GM19438 (cell line): ENCODE data around the gene EPB41L2.
"Not testable (repeated sequence)": the region's sequence is repeated elsewhere in the genome, so short reads cannot be mapped to it uniquely, and the experiment has no call there.

Experiments used
- ATAC-seq: cut with Tn5 transposase; IDR thresholded peaks from one replicate; pipeline ENCODE4 v1.9.1; 2021; ENCODE audit warnings: low read depth; ENCODE audit not compliant: unreplicated experiment

EPB41L2 gene

DNA sequence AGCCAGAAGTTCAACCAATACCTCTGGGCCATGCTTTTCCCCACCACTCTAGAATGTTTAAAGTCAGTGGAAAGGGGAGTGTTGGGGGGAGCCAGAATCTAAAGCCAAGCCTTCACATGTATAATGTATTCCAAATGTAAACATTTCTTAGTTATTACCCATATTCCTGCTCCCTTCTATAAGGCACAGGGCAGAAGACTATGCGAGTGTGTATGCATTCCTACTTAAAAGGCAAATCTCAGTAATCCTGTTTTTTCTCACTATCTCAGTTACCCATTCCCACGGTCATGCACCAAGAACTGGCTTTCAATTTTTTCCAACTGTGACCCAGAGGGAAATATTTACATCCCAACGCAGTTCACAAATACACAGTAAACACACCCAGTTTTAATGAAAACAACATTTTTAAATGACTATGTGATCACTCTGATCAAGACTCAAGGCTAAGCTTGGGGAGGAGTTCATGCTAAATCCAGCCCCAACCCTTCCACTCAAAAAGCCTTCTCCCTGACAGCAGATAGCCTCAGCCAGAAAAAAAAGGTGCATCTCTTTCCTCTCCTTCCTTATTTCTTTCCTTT, 57.5 kb downstream of the EPB41L2 start:
- no peak for ATAC-seq

DNA sequence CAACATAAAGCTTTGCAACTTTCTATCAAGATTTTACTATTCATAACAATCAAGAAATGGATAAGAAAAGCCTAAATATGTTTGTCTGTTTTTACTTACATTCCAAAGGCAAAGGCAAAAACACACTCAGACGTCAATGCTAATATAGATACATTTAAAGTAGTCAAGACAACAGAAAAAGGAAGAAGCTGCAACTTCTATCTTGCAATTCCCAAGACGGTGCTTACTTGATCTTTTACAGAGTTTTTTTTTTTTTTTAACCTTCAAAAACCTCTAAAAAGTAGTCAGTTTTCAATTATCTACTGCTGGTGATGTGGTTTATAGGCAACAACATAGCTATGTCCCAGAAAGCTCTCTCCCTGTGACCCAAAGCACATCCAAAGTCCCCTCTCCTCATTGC, 58.1 kb downstream of the EPB41L2 start:
- ATAC-seq, result no peak

DNA sequence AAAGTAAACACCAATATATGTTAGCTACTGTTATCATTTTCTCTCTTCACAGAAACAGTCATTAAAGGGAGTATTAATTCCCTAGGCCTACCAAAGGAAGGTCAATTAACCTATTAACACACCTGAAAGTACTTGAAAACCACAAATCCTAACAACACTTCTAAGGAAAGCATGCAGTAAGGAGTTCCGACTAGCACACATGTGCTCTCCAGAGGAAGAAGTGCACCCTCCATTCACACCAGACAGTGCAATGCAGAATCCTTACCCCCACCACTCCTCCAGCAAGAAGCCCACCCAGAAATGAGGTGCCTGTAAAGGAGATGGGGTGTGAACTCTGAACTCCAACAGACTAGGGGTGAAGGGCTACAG, 58.7 kb downstream of the EPB41L2 start:
- no peak for ATAC-seq

DNA sequence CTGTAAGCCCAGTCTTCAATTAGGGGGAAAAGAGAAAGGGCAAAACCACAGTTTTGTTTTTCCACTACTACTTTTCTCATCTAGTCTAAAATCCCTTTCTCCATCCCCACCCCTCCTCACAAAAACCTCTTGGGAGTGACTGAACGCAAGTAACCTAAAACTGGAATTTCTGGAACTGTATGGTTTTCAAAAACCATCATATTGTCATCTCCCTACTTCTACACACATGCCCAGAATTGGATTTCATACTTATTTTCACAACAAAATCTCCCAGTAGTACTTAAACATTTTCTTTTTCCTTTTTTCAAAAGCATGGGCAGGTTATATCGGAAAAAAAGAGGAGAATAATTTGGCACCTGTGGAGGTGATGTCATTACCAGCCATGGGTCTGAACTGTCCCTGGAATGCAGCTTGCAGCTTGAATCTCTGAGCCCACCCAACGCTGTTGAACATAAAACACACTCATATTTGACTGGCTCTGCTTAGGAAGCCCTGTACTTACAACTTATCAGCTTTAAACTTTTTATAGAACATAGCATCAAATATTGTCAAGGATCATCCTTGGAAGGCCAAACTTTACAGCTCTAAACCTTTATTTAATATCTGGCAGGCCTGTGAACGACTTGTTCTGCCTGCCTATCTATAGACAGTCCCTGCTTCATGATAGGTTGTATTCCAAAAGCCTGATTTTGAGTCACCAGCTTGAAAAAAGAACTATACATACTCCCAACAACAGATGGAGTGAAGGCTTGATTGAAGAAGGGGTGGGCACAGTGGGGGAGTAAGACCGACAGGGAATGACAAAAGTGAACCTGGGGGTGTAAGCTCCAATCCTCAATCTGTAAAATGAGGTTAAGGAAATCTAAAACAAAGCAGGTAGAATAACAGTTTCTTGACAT, 59.3 kb downstream of the EPB41L2 start:
- no peak for ATAC-seq

DNA sequence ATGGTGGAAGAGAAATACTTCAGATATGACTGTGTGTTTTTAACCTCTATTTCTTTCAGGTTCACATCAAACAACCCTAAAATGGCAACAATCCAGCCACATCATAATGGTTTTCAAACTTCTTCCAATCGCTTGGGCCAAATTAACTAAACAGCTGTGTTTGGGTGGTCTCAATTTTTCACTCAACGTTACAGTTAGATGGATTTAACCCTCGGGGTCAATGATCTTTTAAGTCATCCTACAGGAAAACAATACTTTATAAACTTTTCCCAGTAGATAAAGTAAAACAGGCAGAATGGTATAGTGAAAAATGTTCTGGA, 60.4 kb downstream of the EPB41L2 start:
- no peak for ATAC-seq

DNA sequence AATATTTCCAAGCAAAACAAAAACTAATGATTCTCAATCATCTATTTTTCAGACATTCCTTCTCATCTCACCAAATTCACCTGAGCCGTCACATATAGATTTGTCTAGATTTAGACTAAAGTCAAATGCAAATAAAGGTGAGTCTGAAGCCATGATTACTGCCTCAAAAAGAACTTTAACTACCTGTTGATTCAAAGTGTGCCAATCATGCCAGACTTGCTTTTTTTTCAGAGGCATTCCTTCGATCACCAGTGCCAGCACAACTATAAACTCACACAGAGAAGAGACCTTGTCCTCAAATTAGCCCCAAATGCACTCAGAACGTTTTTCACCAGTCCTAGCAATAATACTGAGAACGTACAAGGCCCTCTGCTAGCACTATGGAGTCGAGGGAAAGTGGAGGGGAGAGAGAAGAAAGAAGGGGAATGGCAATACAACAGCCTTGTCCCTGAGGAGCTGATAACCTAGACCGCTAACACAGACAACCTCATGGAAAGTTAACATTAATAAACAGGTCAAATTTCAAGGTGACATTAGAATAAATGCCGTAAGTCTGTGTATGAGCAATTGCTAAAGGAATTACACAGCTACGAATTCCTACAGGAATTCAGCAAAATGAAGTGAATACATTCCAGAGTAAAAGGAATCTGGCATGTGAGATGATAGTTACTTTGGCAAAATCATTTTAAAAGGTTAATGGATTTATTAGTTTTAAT, 60.9 kb downstream of the EPB41L2 start:
- no peak for ATAC-seq

DNA sequence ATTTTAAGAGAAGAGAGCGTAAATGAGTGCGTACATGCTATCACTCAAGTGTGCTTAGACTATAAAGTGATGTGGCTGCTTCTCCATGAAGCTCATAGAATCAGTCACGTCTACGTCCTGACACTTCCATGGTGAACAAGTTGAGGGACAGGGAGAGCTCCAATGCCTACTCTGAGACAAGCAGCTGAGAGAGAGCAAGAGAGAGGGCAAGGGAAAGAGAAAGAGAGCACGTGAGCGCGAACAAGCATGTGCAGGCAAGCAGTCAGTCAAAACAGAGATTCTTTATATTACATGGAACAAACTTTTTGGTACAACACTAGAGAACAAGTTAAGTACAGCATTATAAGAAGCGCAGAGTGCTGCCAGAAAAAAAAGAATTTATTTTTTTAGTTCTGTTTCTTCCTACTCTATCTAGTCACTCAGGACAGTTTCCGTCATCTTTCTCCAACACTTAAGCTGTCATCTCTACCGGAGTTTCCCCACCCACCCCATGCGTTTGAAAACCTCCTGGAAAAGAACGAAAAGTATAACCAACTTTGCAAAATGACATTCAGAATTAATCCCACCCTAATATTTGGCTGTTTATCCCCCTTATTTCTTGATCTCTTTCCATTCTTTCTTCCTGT, 61.8 kb downstream of the EPB41L2 start:
- ATAC-seq, result no peak

DNA sequence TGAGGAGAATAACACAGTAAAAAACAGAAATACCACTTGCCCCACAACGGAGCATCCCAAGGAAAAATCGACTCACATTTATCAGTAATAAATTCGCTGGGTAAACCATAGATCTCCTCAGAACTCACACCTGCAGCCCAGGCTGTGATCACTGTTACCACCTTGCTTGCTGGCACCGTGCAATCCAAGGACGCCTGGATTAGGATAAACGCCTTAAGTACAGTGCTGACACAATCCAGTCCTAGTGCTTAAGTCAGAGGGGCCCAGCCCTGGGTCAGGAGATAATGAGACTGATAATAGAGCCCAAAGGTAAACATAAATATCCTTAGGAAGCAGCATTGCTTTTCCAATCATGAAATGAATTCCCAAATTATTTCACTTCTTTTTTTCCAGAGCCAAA, 62.5 kb downstream of the EPB41L2 start:
- ATAC-seq, result no peak

DNA sequence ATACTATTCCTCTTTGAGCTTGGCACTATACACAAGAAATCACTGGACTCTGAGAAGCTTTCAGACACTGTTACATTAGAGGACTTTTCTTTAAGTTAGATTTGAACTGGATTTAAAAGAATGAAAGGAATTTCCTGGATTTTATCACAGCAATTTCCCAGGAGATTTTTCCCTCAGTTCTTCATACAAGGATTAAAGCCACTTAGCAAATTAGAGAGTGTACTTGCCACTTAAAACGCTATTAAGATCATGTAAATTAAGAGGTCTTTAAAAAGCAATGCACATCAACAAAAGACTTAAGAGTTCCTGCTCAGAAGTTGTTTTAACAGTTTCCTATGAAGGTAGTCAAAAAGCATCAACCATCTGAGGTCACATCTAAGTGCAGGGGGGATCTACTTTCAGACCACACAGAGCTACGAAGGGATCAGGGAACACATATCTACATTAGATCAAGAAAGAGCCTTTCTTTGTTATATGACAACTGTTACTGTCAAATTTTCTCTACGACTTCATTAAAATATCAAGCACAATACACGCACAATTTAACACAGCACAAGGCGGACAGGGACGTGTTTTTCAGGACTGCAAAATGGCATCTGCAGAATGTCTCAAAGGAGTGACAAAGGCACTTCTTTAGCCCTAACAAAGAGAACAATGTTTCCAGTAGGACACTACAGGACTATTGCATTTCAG, 65.8 kb downstream of the EPB41L2 start:
- ATAC-seq, result no peak

DNA sequence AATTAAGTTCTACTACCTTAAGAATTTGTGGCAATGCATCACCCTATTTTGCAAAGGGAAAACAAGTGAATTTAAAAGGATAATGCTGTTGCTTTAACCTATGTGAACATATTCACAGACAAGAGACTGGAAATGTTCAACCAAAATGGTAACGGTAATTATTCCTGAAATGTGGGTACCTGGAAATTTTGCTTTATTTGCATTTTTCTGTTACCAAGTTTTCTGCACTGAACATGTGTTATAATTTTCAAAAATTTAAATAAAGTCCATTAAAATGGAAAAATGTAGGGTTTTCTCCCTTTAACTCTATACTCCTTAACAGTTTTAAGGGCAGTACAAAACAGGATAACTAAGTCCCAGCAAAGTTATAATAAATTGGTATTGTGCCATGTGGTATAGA, 66.4 kb downstream of the EPB41L2 start:
- no peak for ATAC-seq

DNA sequence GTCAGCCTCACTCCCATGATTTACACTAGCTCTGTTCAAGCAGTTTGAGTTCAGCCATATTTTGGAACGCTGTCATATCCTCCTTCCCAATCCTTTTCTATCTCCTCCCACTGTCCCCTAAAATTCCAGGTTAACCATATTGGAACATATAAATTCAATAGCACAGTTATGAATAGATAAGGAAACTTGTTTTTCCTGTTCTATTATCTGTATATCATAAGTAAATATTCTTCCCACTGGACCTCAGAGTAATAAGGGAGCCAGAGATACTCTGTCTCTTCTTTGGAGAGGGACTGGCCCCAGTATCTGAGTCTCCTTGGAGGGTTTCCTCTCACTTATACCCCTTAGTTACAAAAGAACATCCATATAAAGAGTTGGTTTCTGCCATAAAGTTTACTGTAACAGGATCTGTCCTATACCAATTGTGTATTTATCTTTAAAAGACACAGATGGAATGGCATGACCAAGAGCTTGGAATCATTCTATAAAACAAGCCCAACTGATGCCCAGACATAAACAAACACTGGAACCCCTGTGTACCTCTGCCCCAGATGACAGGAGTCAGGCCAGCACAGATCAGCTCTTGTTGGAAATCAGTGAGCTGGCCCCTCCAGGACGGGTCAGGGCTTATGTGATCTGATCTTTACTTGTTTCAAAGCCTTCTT, 67.1 kb downstream of the EPB41L2 start:
- ATAC-seq, result no peak

DNA sequence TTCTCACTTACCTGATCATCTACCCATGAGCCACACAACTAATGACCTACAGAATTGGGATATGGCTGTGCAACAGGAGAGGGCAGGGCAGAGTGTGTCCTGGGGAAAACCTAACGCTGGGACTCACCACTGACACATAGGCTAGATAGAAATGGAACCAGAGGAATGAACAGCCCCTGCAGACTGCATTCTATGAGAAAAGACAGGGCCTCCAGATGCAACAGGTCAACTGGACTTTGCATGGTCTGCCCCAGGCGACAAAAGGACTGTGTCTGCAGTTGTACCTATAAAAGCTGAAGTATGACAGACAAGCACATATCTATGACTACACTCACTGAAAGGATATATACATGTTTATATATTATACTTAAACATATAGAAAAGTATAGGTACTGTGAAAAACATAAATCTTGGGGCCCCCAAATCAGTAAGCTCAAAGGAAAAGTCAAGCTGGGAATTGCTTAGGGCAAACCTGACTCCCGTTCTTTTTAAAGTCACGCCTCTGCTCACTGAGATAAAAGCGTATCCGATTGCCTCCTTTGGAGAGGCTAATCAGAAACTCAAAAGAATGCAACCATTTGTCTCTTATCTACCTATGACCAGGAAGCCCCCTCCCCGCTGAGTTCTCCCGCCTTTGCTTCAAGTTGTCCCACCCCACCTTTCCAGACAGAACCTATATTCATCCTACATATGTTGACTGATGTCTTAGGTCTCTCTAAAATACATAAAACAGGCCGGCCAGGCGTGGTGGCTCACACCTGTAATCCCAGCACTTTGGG, 68.5 kb downstream of the EPB41L2 start:
- no peak for ATAC-seq

DNA sequence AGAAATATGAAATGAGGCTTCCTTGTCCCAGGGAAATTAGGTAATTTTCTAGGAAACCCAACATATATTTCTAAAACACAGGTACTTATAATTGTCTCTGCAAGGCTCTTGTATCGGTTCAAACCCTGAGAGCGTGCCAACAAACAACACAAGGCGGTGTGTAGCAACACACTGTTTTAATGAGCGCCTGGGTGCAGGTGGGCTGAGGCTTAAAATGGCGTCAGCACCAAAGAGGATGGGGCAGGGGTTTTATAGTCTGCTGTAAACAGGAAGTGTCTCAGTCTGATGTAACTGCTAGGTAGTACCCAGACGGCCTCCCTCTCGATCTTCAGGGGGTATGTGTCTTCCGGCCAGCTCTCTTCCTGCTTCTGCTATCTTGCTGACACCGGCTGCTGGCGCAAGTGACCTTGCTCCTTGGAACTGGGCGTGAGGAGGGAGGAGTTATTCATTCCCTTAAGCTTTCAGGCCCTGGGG, 69.7 kb downstream of the EPB41L2 start:
- ATAC-seq, result no peak

DNA sequence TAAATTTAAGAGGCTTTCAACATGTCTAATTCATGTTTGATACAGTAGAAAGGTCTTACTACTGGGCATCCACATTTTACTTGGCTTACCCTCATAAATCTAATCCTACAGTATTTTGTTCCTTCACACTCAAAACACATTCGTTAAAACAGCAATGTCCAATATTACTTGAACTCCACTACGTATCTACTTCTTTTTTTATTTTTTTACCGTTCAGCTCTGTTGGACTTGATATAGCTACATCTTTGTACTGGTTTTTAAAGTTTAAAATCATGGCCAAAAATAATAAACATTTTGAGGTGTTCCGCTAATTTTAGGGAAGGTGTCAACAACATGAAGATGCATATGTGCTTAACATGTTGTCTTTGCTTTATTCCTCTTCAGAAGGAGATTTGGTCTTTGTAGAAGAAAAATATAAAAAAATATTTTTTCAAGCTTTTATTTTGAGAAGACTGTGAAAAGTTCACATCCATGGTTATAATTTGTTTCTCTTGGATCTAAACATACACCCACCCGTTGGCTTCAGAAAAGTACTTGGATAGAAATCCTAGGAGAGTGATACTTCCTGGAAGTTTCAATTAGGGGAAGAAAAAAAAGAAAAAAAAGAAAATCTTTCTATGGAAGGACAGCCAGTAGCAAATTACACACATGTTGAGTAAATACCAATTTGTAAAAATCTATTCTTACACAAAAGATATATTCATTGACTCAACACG, 71.5 kb downstream of the EPB41L2 start:
- ATAC-seq, result no peak

DNA sequence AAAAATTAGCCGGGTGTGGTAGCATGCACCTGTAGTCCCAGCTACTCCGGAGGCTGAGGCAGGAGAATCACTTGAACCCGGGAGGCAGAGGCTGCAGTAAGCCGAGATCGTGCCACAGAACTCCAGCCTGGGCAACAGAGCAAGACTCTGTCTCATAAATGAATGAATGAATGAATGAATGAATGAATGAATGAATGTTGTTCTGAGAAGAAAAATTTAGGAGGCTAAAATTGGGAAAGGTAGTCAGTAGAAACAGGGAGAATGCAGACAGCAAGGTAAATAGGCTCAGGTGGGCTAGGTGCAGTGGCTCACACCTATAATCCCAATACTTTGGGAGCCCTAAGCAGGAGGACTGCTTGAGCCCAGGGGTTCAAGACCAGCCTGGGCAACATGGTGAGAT, 75.5 kb downstream of the EPB41L2 start:
- ATAC-seq, result not testable (repeated sequence)

DNA sequence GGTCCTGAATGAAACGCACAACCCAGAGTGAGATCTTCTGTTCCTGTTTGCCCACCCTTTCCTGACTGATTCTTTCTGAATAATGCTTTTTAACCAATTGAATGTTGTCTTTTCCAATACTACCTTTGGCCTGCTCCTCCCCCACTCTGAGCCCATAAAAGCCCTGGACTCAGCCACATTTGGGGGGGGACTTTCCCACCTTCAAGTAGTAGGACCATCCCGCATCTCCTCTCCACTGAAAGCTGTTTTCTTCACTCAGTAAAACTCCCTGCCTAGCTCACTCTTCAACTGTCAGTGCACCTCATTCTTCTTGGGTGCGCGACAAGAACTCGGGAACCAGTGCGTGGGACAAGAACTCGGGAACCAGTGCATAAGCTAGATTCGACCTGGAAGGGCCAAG, 77.9 kb downstream of the EPB41L2 start:
- ATAC-seq, result no peak

DNA sequence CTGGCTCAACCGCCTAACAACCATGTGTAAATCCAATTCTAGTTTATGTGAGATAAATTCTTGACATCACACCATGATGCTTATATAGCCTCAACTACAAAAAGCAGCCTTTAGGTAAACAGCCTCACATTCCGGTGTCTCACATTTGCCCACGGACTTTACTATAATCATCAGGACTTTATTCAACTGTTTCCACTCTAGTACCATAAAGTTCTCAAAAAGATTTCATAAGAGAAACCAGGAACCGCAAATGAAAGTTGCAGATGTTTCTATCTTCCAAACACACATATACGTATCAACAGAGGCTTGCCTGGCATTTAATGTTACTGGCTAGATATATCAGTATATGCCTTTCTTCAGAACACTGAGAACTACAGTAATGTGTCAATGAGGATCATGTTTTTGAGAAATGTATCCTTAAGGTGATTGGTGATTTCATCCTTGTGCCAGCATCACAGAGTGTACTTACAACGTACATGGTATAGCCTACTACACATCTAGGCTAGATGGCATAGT, 80.0 kb downstream of the EPB41L2 start:
- no peak for ATAC-seq

DNA sequence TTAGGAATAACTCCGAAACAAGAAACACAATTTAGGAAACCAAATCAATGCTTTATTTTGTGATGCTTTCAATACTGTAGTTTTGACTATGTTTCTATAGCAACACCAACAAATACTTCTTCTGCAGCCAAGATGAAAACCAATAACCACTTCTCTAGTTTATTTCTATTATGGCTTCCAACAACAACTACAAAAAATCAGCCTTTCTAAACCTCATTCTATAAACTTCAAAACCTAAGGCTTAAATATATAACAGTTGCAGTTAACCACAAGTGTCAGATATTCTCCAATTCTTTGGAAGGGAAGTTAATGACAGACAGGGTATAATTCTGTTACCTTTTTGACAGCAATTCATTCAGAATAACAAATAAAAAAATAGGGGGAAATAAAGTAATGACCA, 80.9 kb downstream of the EPB41L2 start:
- no peak for ATAC-seq

DNA sequence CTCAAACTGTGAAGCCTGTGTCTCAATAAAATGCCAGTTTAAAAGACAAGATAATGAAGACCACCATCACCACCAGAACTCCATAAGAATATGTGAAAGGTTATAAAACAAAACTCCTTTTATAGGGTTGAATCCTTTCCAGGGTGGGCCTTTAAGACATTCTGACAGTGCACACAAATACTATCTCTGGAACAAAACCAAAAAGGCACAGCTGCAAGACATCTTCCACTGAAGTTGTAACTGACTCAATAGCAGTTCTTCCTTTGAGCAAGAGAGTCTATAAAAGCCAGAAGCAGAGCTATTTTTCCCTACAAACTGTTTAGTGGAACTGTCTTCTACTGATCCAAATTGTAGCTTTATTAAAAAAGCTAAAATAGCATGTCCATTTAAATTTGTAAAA, 81.6 kb downstream of the EPB41L2 start:
- no peak for ATAC-seq
